ENCODE measurements around the gene GARRE1.
"Not testable (repeated sequence)": the region's sequence is repeated elsewhere in the genome, so short reads cannot be mapped to it uniquely, and the experiment has no call there.

Gene GARRE1

DNA sequence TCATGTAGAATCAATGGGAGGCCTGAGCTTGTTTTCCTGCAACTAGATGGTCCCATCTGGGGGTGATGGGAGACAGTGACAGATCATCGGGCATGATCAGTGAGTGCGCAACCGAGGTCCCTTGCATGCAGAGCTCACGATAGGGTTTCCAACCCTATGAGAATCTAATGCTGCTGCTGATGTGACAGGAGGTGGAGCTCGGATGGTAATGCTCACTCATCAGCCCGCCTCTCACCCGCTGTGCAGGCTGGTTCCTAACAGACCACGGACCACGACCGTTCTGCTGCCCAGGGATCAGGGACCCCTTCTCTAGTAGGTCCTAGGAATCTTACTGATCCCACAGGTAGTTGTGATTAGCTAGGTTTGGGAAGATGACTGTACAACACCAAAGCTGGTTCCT is 23.5 kb upstream of the GARRE1 start:
- no peak for DNase-seq (ENCODE audit: low read depth)

DNA sequence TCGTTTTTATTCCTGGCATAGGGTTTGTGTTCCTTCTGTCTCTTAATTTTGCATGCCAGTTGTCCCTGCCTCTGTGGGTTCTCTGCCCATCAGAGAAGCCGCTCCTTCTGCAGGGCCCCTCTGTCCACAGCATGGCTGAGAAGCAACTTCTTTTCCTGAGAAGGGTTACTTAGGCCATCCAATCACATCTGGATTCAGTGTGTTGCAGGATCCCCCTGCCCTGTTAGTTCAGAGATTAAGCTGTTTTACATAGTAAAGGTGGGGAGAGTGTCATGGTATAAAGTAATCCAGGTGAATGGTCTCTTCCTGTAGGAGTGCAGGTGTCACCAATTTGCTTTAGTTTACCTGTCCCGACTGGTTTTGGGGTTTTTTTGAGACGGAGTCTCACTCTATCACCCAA is 22.9 kb upstream of the GARRE1 start:
- no peak for DNase-seq (ENCODE audit: low read depth)

DNA sequence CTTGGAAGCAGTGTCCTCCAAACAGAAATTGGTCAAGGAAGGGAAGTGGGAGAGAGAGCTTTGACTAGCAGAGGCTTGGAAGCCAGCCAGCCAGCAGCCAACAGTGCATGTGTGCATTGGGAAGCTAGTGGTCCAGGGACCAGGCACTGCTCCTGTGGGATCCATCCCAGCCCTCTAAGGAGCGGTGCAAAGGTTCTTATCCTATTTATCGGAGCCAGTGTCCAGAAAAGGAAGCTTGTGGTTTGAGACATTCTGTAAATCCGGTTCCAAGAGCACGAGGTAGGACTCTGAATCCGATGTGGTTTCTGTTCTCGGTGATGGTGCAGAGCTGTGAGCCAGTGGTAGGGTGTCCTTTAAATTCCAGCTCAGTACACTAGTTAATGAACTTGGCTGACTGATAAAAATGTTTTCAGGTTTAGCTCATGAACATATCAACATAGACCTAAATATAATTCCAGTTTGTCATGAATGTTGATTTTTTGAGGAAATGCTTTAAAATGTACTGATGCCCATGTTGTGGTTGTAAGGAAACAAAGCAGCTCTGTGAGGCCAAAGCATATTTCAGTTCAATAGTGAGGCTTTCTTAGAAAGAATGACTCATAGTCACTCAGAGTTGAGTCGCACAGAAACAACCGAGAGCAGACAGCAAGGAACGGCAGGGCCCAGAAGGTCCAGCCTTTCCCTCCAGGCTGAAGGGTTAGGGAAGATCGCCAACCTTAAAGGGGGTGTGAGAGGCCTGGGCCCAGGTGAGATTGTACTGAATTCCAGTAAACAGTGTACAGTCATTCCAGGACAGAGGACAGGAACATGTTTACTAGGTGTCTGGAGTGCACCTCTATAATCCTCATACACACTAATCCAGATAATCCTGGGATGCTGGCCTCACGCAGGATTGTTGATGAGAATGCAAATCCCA is 21.5 kb upstream of the GARRE1 start:
- DNase-seq (ENCODE audit: low read depth): no peak

GRCh38 chr19:34235425-34235940 is 18.9 kb upstream of the GARRE1 start:
- no peak for DNase-seq (ENCODE audit: low read depth)

GRCh38 chr19:34236035-34236987 is 18.0 kb upstream of the GARRE1 start:
- DNase-seq (ENCODE audit: low read depth): no peak

DNA sequence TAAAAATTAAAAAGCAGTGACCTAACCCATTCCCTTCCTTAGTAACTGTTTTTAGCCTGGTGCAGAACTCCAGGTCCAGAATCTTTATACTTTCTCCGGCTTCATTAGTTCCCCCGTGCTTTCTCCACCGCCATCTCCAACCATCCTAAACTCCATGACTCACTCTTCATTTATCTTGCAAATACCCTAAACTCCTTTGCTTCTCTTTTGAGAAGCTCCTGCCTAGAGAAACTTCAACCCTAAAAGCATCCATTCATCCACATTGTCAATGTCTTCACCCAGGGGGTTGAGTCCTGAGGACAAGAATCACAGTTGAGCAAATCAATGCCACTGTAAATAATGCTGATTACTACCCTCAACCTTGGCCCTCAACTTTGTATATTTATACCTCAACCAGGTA is 17.1 kb upstream of the GARRE1 start:
- no peak for DNase-seq (ENCODE audit: low read depth)

GRCh38 chr19:34237939-34238338 is 16.4 kb upstream of the GARRE1 start:
- DNase-seq (ENCODE audit: low read depth): no peak

GRCh38 chr19:34241513-34242337 is 12.6 kb upstream of the GARRE1 start:
- no peak for DNase-seq (ENCODE audit: low read depth)

- not testable (repeated sequence) for DNase-seq (ENCODE audit: low read depth)
Observed at GRCh38 chr19:34243138-34243875, 11.0 kb upstream of the GARRE1 start.

DNA sequence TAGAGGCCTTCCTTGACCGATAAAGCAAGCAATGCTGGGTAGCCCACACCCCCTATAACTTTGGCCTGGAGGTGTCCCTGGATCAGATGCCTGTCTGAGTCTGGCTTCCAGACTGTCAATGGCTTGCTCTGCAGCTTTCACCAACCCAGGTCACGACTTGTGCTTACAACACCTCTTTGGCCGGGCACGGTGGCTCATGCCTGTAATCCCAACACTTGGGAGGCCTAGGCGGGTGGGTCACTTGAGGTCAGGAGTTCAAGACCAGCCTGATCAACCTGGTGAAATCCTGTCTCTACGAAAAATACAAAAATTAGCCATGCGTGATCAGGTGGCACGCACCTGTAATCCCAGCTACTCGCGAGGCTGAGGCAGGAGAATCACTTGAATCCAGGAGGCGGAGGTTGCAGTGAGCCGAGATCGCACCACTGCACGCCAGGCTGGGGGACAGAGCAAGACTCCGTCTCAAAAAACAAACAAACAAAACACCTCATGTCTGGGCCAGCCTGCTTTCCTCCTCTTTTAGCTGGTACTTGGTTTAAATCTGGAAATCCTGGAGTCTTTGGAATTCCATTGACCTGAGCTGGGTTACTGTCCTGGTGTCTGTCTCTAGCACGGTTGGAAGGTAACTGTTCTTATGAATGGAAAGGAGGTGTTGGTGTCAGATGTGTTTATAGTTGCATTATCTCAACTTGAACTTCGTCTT is 10.3 kb upstream of the GARRE1 start:
- DNase-seq (ENCODE audit: low read depth): no peak

- DNase-seq (ENCODE audit: low read depth): no peak
Observed at GRCh38 chr19:34244611-34245299, 9.6 kb upstream of the GARRE1 start.

- no peak for DNase-seq (ENCODE audit: low read depth)
Observed at GRCh38 chr19:34246340-34246739, 8.0 kb upstream of the GARRE1 start.

GRCh38 chr19:34248941-34249340 is 5.4 kb upstream of the GARRE1 start:
- no peak for DNase-seq (ENCODE audit: low read depth)

DNA sequence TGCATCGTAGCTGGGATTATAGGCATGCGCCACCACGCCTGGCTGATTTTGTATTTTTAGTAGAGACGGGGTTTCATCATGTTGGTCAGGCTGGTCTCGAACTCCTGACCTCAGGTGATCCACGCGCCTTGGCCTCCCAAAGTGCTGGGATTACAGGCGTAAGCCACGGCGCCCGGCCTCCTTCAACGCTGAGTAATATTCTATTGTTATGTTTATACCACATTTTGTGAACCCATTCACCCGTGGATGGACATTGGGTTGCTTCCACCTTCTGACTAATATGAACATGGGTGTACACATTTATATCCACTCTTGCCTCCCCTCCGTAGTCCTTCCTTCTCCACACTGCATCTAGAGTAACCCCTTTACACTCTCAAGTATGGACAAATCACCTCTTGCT is 1.2 kb upstream of the GARRE1 start:
- DNase-seq (ENCODE audit: low read depth): not testable (repeated sequence)

- DNase-seq (ENCODE audit: low read depth): not testable (repeated sequence)
Observed at GRCh38 chr19:34253681-34254045, 691 bp upstream of the GARRE1 start.

- peak; percentile 3 for DNase-seq (ENCODE audit: low read depth)
Observed at GRCh38 chr19:34254698-34255432, 511 bp downstream of the GARRE1 start.

- no peak for DNase-seq (ENCODE audit: low read depth)
Observed at GRCh38 chr19:34255546-34255945, 1.2 kb downstream of the GARRE1 start.

- DNase-seq (ENCODE audit: low read depth): no peak
Observed at GRCh38 chr19:34256835-34257558, 2.6 kb downstream of the GARRE1 start.
